HFF-Myc (cell line): ENCODE measurements around the gene SPINT3.

Source experiments
- DNase-seq: peaks from one replicate; pipeline ENCODE4 v3.0.0-alpha.2; 2011; ENCODE audit warnings: low read depth; ENCODE audit errors: extremely low read depth
- H3K4me3 ChIP-seq: replicated peaks from 2 replicates; pipeline ENCODE4 v1.5.1; 2011; ENCODE audit warnings: low read depth, mild to moderate bottlenecking, control low read depth, low read length
- TF ChIP-seq, protein P1 (sequence below): IDR thresholded peaks from 2 replicates; pipeline ENCODE4 v1.5.1; 2012; ENCODE audit warnings: mild to moderate bottlenecking, low read depth, low read length, control low read depth; ENCODE audit errors: missing control alignments

Gene SPINT3

DNA sequence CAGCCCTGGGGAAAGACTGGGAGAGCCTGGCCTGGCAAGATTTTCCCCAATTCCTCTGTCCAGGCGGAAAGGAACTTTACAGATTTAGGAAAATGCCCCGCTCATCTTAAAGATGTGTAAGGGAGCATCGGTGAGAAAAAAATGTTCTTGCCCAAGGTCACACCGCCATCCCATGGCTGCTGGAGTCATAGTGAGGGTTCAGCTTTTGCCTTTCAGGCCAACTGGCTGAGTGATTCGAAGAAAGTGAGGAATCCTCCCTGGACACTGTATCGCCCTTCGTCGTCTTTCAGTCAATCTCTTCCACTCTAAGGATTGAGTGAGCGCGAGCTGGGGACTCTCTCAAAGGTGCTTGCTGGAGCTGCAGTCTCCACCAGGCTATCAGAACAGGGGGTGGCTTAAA, 44.5 kb downstream of the SPINT3 start:
- no peak for DNase-seq
- TF ChIP-seq, protein P1, sequence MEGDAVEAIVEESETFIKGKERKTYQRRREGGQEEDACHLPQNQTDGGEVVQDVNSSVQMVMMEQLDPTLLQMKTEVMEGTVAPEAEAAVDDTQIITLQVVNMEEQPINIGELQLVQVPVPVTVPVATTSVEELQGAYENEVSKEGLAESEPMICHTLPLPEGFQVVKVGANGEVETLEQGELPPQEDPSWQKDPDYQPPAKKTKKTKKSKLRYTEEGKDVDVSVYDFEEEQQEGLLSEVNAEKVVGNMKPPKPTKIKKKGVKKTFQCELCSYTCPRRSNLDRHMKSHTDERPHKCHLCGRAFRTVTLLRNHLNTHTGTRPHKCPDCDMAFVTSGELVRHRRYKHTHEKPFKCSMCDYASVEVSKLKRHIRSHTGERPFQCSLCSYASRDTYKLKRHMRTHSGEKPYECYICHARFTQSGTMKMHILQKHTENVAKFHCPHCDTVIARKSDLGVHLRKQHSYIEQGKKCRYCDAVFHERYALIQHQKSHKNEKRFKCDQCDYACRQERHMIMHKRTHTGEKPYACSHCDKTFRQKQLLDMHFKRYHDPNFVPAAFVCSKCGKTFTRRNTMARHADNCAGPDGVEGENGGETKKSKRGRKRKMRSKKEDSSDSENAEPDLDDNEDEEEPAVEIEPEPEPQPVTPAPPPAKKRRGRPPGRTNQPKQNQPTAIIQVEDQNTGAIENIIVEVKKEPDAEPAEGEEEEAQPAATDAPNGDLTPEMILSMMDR = peak; percentile 10
- peak overlapping the region; percentile 22 for H3K4me3 ChIP-seq

DNA sequence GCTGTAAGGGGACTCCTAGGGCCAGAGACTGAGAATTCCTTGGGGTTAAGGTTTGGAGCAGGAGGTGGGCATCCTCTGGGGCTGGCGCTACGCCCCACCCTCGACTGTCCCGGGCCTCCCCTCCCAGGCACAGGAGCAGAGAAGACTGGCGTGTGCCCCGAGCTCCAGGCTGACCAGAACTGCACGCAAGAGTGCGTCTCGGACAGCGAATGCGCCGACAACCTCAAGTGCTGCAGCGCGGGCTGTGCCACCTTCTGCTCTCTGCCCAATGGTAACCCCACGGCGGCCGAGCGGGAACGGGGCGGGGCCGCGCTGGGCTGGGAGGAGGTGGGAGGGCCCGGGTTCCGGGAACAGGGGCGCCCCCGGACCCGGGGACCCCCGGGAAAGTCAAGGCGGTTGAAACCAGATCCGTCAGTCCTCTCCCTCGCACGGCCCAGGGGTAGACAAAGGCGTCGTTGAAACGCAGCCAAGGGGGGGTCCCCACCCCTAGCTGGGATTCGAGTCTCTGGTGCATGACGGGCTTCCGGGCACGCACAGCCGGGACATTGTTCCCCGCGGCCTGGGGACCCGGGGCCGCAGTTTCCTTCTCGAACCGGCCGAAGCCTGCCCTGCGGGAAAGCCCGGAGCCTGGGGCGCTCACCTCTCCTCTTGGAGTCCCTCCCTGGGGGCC, 45.0 kb downstream of the SPINT3 start:
- H3K4me3 ChIP-seq = peak overlapping the region; percentile 22
- no peak for DNase-seq
- TF ChIP-seq, protein P1 = no peak

DNA sequence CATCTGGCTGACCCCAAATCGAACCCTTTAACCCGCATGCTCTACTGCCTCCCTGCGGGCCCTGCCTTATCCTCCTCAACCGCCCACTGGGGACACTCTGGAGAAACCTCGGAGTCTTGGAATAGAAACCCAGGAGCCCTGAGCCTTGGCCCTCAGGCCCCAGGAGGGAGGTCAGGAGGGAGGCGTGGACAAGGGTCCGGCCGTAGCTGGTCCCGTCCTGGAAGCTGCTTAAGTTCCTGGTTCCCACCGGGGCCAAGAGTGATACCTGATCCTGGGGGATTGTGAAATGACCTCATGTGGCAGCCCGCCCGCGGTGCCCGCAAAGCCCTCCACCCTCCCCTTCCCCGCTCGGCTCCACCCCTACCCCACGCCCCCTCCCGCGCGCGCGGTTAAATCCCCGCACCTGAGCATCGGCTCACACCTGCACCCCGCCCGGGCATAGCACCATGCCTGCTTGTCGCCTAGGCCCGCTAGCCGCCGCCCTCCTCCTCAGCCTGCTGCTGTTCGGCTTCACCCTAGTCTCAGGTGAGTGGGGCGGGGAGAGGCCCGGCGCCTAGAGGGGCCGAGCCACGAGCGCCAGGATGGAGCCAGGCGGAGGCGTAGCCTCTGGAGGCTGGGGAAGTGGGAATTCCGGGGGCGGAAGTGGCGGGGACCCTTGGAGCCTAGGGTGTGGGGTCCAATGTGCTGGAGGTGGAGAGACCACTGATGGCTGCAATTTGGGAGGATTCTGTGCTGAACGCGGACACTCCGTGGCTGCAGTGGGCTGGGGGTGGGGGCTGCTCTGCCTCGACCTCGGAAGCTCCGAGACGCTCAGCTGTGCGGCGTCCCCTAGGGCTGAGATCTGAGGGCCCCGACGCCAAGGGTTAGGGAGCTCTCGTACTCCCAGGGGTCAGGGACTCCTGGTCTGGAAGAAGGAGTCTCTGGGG, 45.8 kb downstream of the SPINT3 start, which contains the start of gene WFDC2:
Gene WFDC2 (plus strand): TSS at position 418 of the 926 bp plus-strand sequence. CDS start 29 bp downstream, at position 447.
- no peak for DNase-seq
- H3K4me3 ChIP-seq = peak within 1 kb of the TSS; percentile 22
- TF ChIP-seq, protein P1 = no peak

DNA sequence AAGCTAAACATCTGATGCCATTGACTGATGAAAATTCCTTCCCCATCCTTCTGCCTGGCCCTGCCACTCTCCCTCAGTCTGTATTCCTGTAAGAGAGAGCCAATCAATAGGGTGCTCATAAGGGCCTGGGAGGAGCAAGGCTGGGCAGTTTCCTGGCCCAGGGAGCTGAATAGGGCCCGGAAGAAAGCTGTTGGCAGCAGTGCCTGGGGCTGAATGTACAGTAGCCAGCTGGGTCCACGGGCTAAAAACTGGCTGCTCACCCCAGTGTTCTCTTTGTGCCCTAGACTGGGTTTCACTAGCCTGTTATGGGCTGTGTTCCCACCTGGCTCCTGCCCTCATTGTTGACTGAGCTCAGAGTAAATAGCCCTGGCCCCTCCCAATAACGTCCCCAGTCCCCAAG, 47.6 kb downstream of the SPINT3 start:
- TF ChIP-seq, protein P1 = no peak
- H3K4me3 ChIP-seq = no peak overlapping the region
- no peak for DNase-seq

DNA sequence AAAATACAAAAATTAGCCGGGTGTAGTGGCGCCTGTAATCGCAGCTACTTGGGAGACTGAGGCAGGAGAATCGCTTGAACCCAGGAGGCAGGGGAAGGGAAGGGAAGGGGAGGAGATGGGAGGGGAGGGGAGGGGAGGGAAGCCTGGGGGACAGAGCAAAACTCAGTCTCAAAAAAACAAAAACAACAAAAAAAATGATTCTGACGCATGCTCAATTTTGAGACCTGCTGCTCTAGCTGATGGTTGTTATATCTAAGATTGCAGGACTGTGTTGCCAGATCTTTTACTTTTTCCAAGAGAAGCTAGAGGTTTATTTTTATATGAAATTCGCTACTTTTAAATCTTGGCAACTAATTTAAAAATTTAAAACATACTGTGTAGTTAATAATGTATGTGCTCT, 48.2 kb downstream of the SPINT3 start:
- no peak overlapping the region for H3K4me3 ChIP-seq
- TF ChIP-seq, protein P1 = no peak
- DNase-seq = no peak

DNA sequence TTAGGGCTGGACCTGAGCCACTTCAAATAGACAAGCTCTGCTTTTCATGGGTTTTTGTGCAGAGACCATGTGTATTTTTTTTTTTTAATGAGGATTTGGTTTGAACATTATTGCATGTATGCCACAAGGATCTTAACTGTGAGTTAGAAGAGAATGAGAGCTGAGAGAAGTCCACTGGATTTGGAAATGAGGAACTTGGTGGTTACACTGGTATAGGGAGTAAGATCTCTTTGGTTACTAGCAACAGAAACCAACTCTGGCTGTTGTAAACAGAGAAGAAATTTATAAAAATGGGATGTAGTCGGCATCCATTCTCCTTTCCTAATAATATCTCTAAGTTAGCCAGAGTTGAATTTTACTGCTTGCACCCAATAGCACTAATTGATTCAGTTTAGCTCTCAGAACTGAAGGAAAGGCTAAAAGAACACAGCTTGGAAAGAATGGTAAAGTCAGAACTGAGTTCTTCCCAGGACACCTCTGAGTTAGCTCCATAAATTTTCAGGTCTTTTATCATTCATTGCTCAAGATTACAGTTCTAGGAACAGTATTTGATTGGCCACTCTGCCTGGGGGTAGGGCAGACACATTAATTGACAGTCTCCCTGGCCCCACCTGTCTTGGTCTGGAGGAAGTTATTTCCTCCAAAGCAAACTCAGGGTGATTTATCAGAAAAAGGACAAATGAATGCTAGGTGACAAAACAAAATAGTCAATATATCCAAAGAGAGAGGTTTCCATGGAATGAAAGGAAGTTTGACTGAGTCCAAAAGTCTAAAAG, 49.7 kb downstream of the SPINT3 start:
- no peak overlapping the region for H3K4me3 ChIP-seq
- no peak for DNase-seq
- TF ChIP-seq, protein P1 = no peak
